ENCODE data around the gene TNC. TPM values are rescaled to one million over a fixed set of nuclear protein-coding genes. Genes with fewer than 3 reads are reported as not detected.
A peak's percentile ranks its signal among the peaks of the same experiment; 100 is the strongest.

The TNC gene
- total RNA-seq, 1 donor from 2014 or later = 1.1 TPM

- DNase-seq = peak; percentile 71
- peak; percentile 98 for ATAC-seq (ENCODE audit: poor library complexity)
- intact Hi-C loops (cut with DNase I) = no loop called here
These were observed 122.2 kb downstream of the TNC start for GRCh38 chr9:114995681-114996221.

- no peak for ATAC-seq (ENCODE audit: poor library complexity)
- intact Hi-C loops (cut with DNase I) = no loop called here
- DNase-seq = no peak
These were observed 123.2 kb downstream of the TNC start for GRCh38 chr9:114994768-114995167.

- ATAC-seq (ENCODE audit: poor library complexity) (no peak), DNase-seq (no peak)
- intact Hi-C loops (cut with DNase I) = no loop called here
These were observed 126.1 kb downstream of the TNC start for GRCh38 chr9:114991861-114992260.

- DNase-seq (no peak), ATAC-seq (ENCODE audit: poor library complexity) (no peak)
- intact Hi-C loops (cut with DNase I) = no loop called here
These were observed 127.1 kb downstream of the TNC start for GRCh38 chr9:114990901-114991300.

GRCh38 chr9:114989600-114990410 is 128.2 kb downstream of the TNC start:
- ATAC-seq (ENCODE audit: poor library complexity) (no peak), DNase-seq (no peak)
- intact Hi-C loops (cut with DNase I) = no loop called here

- DNase-seq = no peak
- ATAC-seq (ENCODE audit: poor library complexity) = no peak
- intact Hi-C loops (cut with DNase I) = no loop called here
These were observed 128.9 kb downstream of the TNC start for GRCh38 chr9:114988962-114989599.

- DNase-seq = no peak
- intact Hi-C loops (cut with DNase I) = no loop called here
- ATAC-seq (ENCODE audit: poor library complexity) = no peak
These were observed 130.8 kb downstream of the TNC start for GRCh38 chr9:114987116-114987515.

GRCh38 chr9:114985959-114986501 is 131.9 kb downstream of the TNC start:
- DNase-seq (no peak), ATAC-seq (ENCODE audit: poor library complexity) (no peak)
- intact Hi-C loops (cut with DNase I) = no loop called here

- intact Hi-C loops (cut with DNase I) = no loop called here
- no peak for DNase-seq
- ATAC-seq (ENCODE audit: poor library complexity) = no peak
These were observed 136.9 kb downstream of the TNC start for GRCh38 chr9:114981063-114981462.

GRCh38 chr9:114973216-114973615 is 144.7 kb downstream of the TNC start:
- ATAC-seq (ENCODE audit: poor library complexity) = no peak
- intact Hi-C loops (cut with DNase I) = no loop called here
- no peak for DNase-seq

- intact Hi-C loops (cut with DNase I) = no loop called here
- DNase-seq (no peak), ATAC-seq (ENCODE audit: poor library complexity) (no peak)
These were observed 145.3 kb downstream of the TNC start for GRCh38 chr9:114972510-114973136.

Other genes starting within 250 kb of the TNC start
- 0.46 TPM for gene TNFSF8, start 187.6 kb downstream of the TNC start, total RNA-seq